ENCODE results near the gene RAP2B.

GRCh38 chr3:153216928-153217327 lies 54.9 kb downstream of the RAP2B start:
- TF ChIP-seq POLR2A (IDR thresholded peaks at IDR 0.05) (no peak), CTCF (IDR thresholded peaks at IDR 0.05) (no peak)
